ENCODE results near the gene IGFL4.

DNA sequence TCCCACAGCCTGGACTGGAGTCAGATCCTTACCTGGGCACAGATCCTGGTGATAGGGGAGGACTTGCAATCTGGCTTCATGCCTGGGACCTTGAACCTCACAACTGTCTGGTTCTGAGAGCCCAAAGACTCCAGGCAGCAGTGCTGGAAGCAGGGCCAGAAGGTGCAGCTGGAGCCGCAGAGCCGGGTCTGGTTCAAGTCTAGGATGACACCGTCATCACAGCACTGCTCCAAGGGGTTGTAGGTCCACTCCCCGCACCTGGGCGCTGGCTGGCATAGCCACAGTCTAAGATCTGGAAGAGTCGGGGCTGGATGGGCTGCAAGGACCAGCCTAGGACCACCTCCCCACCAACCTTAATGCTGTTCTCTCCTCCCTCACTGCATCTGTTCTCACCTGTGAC is 677 bp downstream of the IGFL4 start:
- TF ChIP-seq NFIC (IDR thresholded peaks at IDR 0.05), result no peak
- TF ChIP-seq, protein P1, sequence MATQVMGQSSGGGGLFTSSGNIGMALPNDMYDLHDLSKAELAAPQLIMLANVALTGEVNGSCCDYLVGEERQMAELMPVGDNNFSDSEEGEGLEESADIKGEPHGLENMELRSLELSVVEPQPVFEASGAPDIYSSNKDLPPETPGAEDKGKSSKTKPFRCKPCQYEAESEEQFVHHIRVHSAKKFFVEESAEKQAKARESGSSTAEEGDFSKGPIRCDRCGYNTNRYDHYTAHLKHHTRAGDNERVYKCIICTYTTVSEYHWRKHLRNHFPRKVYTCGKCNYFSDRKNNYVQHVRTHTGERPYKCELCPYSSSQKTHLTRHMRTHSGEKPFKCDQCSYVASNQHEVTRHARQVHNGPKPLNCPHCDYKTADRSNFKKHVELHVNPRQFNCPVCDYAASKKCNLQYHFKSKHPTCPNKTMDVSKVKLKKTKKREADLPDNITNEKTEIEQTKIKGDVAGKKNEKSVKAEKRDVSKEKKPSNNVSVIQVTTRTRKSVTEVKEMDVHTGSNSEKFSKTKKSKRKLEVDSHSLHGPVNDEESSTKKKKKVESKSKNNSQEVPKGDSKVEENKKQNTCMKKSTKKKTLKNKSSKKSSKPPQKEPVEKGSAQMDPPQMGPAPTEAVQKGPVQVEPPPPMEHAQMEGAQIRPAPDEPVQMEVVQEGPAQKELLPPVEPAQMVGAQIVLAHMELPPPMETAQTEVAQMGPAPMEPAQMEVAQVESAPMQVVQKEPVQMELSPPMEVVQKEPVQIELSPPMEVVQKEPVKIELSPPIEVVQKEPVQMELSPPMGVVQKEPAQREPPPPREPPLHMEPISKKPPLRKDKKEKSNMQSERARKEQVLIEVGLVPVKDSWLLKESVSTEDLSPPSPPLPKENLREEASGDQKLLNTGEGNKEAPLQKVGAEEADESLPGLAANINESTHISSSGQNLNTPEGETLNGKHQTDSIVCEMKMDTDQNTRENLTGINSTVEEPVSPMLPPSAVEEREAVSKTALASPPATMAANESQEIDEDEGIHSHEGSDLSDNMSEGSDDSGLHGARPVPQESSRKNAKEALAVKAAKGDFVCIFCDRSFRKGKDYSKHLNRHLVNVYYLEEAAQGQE (IDR thresholded peaks at IDR 0.05; ENCODE audit: low read depth), result no peak
- TF ChIP-seq TEAD4 (IDR thresholded peaks at IDR 0.05), result no peak
- TF ChIP-seq EGR1 (IDR thresholded peaks at IDR 0.05), result no peak
- TF ChIP-seq TAF1 (IDR thresholded peaks at IDR 0.05; ENCODE audit: low read depth), result no peak
- TF ChIP-seq, protein P2, sequence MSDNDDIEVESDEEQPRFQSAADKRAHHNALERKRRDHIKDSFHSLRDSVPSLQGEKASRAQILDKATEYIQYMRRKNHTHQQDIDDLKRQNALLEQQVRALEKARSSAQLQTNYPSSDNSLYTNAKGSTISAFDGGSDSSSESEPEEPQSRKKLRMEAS (IDR thresholded peaks at IDR 0.05), result no peak
- no peak for TF ChIP-seq RAD21 (IDR thresholded peaks at IDR 0.05; ENCODE audit: low read depth)
- TF ChIP-seq CEBPB (IDR thresholded peaks at IDR 0.05), result no peak
- TF ChIP-seq YY1 (IDR thresholded peaks at IDR 0.05; ENCODE audit: low read depth), result no peak
- no peak for TF ChIP-seq CREB1 (IDR thresholded peaks at IDR 0.05; ENCODE audit: low read depth)
- no peak for TF ChIP-seq EP300 (IDR thresholded peaks at IDR 0.05; ENCODE audit: borderline replicate concordance)
- no peak for TF ChIP-seq FOXM1 (IDR thresholded peaks at IDR 0.05; ENCODE audit: borderline replicate concordance, low read depth)

Measured in Ishikawa (cell line).